HG02970 (cell line): Measurements from ENCODE around the gene ZC3H13.
"Not testable (repeated sequence)": the region's sequence is repeated elsewhere in the genome, so short reads cannot be mapped to it uniquely, and the experiment has no call there.

ENCODE experiments used
- ATAC-seq: cut with Tn5 transposase; IDR thresholded peaks from one replicate; pipeline ENCODE4 v1.9.1; 2021; ENCODE audit warnings: mild to moderate bottlenecking, moderate library complexity, moderate number of reproducible peaks; ENCODE audit not compliant: unreplicated experiment, low FRiP score

ZC3H13 gene

DNA sequence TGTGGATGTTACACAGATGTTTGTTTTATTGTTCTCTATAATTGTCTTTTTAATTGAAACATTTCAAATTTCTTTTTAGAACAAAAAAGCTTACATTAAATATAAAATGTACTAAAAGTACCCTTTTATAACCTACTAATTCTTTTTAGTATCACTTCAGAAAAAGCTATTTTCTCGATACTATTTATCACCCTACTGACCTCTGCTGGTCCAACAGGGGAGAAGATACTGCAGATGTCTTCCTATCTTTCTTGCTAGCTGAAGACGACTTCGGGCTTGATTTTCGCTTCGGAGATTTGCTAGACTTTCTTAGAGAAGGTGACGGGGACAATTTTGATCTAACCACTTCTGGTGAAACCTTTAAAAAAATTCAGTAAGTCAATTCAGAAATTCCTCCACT is 42.4 kb downstream of the ZC3H13 start:
- no peak for ATAC-seq

DNA sequence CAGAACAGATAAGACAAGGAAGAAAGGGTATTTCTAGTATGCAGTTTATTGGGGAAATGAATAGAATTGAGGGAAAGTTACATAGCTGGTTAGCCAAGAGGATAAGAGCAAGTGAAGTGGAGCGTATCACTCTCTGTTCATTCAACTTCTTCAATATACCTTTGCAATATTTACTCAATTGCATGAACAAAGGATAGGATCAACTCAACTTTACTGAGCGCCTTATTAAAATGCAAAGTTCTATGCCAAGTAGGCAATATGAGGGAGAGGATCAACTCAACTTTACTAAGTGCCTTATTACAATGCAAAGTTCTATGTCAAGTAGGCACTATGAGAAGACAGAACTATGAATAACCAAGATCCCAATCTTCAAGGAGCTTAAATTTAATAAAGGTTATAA is 43.9 kb downstream of the ZC3H13 start:
- no peak for ATAC-seq

- no peak for ATAC-seq
Observed at GRCh38 chr13:46006688-46007452, 45.7 kb downstream of the ZC3H13 start.

GRCh38 chr13:46004491-46004890 is 48.1 kb downstream of the ZC3H13 start:
- ATAC-seq, result no peak

DNA sequence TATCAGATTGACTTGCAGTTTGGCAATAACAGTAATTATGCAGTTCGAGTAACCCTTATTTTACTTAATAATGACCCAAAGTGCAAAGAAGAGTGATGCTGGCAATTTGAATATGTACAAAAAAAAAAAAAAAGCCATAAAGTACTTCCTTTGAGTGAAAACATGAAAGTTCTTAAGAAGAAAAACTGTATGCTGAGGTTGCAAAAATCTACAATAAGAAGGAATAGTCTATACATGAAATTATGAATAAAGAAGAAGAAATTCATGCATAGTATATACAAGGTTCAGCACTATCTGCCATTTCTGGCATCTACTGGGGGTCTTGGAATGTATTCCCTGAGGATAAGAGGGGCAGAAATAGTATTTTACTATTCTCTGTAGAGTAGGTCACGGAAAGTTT is 55.9 kb downstream of the ZC3H13 start:
- ATAC-seq, result no peak

GRCh38 chr13:45995245-45995644 is 57.3 kb downstream of the ZC3H13 start:
- ATAC-seq, result no peak

GRCh38 chr13:45994752-45995151 is 57.8 kb downstream of the ZC3H13 start:
- ATAC-seq, result no peak

GRCh38 chr13:45989607-45990006 is 62.9 kb downstream of the ZC3H13 start:
- ATAC-seq, result no peak

DNA sequence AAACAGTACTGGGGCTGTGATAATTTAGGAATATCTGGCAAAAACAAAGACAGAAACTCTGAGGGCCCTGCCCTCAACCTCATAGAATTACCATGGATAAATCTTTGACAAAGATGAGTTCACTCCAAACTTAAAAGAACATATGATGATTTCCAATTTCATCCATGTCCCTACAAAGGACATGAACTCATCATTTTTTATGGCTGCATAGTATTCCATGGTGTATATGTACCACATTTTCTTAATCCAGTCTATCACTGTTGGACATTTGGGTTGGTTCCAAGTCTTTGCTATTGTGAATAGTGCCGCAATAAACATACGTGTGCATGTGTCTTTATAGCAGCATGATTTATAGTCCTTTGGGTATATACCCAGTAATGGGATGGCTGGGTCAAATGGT is 71.4 kb downstream of the ZC3H13 start:
- ATAC-seq, result not testable (repeated sequence)

DNA sequence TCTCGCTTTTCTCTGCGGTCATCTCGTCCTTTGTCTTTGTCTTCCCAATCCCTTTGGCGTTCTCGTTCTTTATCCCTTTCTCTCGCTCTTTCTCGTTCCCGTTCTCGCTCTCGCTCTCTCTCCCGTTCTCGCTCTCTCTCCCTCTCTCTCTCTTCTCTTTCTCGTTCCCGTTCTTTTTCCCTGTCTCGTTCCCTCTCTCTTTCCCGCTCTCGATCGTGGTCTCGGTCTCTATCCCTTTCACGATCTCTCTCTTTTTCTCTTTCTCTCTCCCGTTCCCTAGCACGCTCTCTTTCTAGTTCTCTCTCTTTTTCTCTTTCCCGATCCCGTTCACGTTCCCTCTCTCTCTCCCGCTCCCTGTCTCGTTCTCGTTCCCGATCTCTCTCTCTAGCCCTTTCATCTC is 77.2 kb downstream of the ZC3H13 start:
- no peak for ATAC-seq

- no peak for ATAC-seq
Observed at GRCh38 chr13:45974500-45974899, 78.0 kb downstream of the ZC3H13 start.

DNA sequence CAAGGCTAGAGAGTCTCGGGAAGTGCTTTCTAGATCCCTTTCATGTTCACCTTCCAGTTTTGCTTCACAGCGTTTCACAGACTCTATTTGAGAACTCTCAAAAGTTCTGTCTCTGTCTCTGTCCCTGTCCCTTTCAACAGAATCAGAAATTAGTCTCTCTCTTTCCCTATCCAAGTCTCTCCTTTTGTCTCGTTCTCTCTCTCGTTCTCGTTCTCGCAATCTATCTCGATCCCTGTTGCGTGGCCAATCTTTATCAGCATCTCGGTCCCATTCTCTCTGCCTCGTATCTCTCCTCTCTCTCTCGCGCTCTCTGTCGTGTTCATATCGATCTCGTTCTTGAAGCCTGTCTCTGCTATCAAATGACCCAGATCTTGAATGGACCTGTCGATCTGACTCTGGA is 85.0 kb downstream of the ZC3H13 start:
- no peak for ATAC-seq

- no peak for ATAC-seq
Observed at GRCh38 chr13:45966715-45967114, 85.8 kb downstream of the ZC3H13 start.

DNA sequence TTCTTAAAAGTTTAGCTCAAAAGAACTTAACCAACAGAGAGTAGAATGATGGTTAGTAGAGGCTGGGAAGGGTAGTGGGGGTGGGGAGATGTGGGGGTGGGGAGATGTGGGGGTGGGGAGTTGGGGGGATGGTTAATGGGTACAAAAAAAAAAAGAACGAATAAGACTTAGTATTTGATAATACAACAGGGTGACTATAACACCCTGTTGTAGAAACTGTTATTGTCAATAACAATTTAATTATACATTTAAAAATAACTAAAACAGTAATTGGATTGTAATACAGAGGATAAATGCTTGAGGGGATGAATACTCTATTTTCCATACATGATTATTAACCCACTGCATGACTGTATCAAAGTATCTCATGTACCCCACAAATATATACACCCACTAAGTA is 91.1 kb downstream of the ZC3H13 start:
- no peak for ATAC-seq

- ATAC-seq, result no peak
Observed at GRCh38 chr13:45954836-45955800, 97.4 kb downstream of the ZC3H13 start.

DNA sequence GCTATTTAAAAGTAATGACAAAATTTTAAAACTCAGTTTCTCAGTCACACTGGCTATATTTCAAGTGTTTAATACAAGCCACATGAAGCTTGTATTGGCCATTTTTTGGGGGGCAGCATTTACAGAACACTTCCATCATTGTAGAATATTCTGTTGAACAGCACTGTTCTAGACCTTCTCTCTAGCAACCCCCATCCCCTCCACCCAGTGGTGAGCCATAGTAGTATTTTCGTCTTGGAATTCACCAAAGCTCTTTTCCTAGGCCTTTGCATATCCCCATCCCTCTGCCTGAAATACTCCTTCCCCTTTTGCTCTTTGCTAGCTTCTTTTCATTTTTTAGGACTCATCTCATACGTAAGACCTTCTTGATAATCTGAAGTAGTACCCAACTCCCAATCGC is 99.5 kb downstream of the ZC3H13 start:
- ATAC-seq, result no peak

DNA sequence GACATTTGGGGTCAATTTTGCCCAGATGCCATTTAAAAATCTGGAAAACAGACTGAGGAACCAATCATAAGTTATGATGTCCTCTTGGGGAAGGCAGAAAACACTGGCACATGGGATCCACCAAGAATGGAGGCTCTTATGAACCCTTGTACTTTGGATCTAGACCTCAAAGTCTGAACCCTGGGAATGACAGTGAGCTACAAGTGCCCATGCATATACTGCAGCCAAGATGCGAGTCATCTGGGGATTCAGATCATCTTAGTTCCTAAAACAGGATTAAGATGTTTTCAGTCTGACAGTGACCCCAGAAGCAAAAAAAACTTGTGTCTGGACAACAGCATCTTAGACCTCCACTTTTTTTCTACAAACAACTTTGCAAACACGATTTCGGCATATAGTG is 100.8 kb downstream of the ZC3H13 start:
- no peak for ATAC-seq

- ATAC-seq, result no peak
Observed at GRCh38 chr13:45951166-45951565, 101.4 kb downstream of the ZC3H13 start.

GRCh38 chr13:45950386-45951000 is 102.1 kb downstream of the ZC3H13 start:
- no peak for ATAC-seq

DNA sequence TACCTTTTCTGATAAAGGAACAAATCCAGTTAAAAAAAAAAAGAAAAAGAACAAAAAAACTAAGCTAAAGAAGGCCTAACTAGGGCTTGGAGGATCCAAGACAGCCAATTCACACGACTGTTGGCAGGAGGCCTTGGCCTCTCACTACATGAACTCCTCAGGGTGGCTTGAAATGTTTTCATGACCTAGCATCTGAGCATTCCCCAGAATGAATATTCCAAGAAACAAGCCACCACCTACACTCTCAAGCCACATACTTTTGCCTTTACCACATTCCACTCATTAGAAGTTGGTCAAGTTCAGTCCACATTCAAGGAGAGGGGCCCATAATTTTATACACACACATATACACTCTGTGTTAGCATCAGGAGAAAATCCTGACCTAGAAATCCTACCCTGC is 103.4 kb downstream of the ZC3H13 start:
- no peak for ATAC-seq

DNA sequence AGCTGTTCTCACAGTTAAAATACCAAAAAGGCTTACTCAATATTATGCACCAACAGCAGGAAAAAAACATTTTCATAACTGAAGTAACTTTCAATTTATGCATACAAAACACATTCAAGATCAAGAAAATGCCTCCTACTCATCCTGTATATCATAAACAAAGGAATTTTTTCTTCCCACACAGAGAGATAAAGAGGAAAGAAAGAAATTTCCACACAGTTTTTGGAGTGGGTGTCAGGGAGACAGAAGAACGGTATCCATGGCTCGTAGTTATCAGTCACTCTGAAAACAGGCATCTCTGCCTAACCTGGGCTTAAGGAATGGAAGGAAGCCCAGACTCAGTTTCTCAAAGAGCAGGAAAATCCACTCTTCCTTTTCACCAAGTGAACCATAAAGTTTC is 108.6 kb downstream of the ZC3H13 start:
- no peak for ATAC-seq
